Lung (tissue), 12 donors: Measurements from ENCODE around the gene ABR. TPM values are rescaled to one million over a fixed set of nuclear protein-coding genes. Genes with fewer than 3 reads are reported as not detected.
A peak's percentile ranks its signal among the peaks of the same experiment; 100 is the strongest.

Experiments used
- ATAC-seq: fragments of 200-7000 bp; cut with Tn5 transposase; one replicate; pipeline ENCODE4 v1.9.1; 2020; ENCODE audit warnings: moderate number of reproducible peaks; ENCODE audit not compliant: insufficient read depth, low FRiP score
- DNase-seq, 3 donors: peaks; one replicate each; pipeline ENCODE4 v3.0.0-alpha.2; 2013 to 2017
- H3K27ac ChIP-seq, 2 donors: one replicate each; pipeline ENCODE4 v1.5.1; 2013; ENCODE audit warnings: mild to moderate bottlenecking in 2 of 2, moderate library complexity in 2 of 2, control low read depth in 1 of 2, inconsistent platforms in 1 of 2, low read depth in 1 of 2, low read length in 1 of 2
- H3K27me3 ChIP-seq, 3 donors: one replicate each; pipeline ENCODE4 v1.5.1; 2013; ENCODE audit warnings: low read length in 2 of 3; ENCODE audit not compliant: control insufficient read depth in 3 of 3, insufficient read depth in 3 of 3
- H3K36me3 ChIP-seq, 4 donors: one replicate each; pipeline ENCODE4 v1.5.1; 2013; ENCODE audit warnings: low read length in 4 of 4, mild to moderate bottlenecking in 1 of 4, moderate library complexity in 1 of 4; ENCODE audit not compliant: control insufficient read depth in 4 of 4, insufficient read depth in 4 of 4
- H3K4me1 ChIP-seq, 5 donors: one replicate each; pipeline ENCODE4 v1.5.1; 2013; ENCODE audit warnings: low read length in 5 of 5, mild to moderate bottlenecking in 2 of 5, moderate library complexity in 1 of 5; ENCODE audit not compliant: control insufficient read depth in 5 of 5, insufficient read depth in 5 of 5
- H3K4me3 ChIP-seq: one replicate; pipeline ENCODE4 v1.5.1; 2013; ENCODE audit warnings: mild to moderate bottlenecking, control low read depth, moderate library complexity
- H3K9ac ChIP-seq, 2 donors: one replicate each; pipeline ENCODE4 v1.5.1; 2013; ENCODE audit warnings: low read length in 2 of 2, control low read depth in 1 of 2; ENCODE audit not compliant: insufficient read depth in 1 of 2
- H3K9me3 ChIP-seq, 4 donors: one replicate each; pipeline ENCODE4 v1.5.1; 2013; ENCODE audit warnings: low read length in 3 of 4, mild to moderate bottlenecking in 1 of 4, moderate library complexity in 1 of 4; ENCODE audit not compliant: control insufficient read depth in 4 of 4, insufficient read depth in 3 of 4
- CTCF ChIP-seq: IDR thresholded peaks from 2 replicates; pipeline ENCODE4 v1.5.1; 2012; ENCODE audit warnings: mild to moderate bottlenecking; ENCODE audit errors: control extremely low read depth, extremely low read depth
- WGBS, 2 donors: extraction: QIAGEN DNeasy Blood & Tissue Kit; methylation state at CpG; one replicate each; pipeline ENCODE4 v1.1.7; 2013; 5-methylcytosine and 5-hydroxymethylcytosine counted together
- polyA plus RNA-seq, 2 donors: library from polyadenylated mRNA; stranded (reverse); fragments of 200-250 nt; gene quantifications; one replicate each; pipeline ENCODE4 v1.2.1, GENCODE V29; 2013
- total RNA-seq, 2 donors: library from RNA; depleted of rRNA in 1 of 2; stranded (reverse); fragments of >200 nt in 1 of 2; gene quantifications; one replicate each; pipeline ENCODE4 v1.2.1, GENCODE V29; 2014 to 2021
- donor health status: control.
- donor health status: control.
- donor health status: Bipolar disorder and iron deficiency.
- donor health status: healthy.
- donor health status: DM: yes; HTN: yes; CAD: no.

ABR gene
- total and polyA plus RNA-seq, 4 donors, result 54.8 to 187 (median 70.2) TPM

GRCh38 chr17:1095853-1096173 lies 84.0 kb downstream of the ABR start:
- ATAC-seq (no peak), DNase-seq (no peak)
- H3K27me3 ChIP-seq, result no peaks in the 10 kb centered on the region
- peaks cover 3 to 33% (median 21%) of the 10 kb centered on the region in 4 donors for H3K36me3 ChIP-seq
- H3K4me1 ChIP-seq, result peaks cover 0 to 24% (median 6%) of the 10 kb centered on the region in 5 donors
- no peak overlapping the region for H3K9ac ChIP-seq
- peak overlapping the region; percentile 14 to 81 for H3K27ac ChIP-seq
- WGBS, 2 donors, result 24 to 55% methylated on average over 8 of the region's 8 CpGs
- no peaks in the 10 kb centered on the region for H3K9me3 ChIP-seq
- TF ChIP-seq CTCF, result no peak
- no peak overlapping the region for H3K4me3 ChIP-seq

- peak overlapping the region; percentile 14 to 81 for H3K27ac ChIP-seq
- H3K9me3 ChIP-seq, result no peaks in the 10 kb centered on the region
- no peak overlapping the region for H3K4me3 ChIP-seq
- no peak for TF ChIP-seq CTCF
- H3K9ac ChIP-seq, result no peak overlapping the region
- 35 to 58% methylated on average over 31 of the region's 31 CpGs for WGBS, 2 donors
- H3K36me3 ChIP-seq, result peaks cover 5 to 37% (median 23%) of the 10 kb centered on the region in 4 donors
- H3K4me1 ChIP-seq, result peaks cover 0 to 29% (median 6%) of the 10 kb centered on the region in 5 donors
- ATAC-seq, result peak; percentile 51
- H3K27me3 ChIP-seq, result no peaks in the 10 kb centered on the region
- peak in 1 of 3 donors; percentile 32 for DNase-seq
Measured at GRCh38 chr17:1095090-1095852, 84.5 kb downstream of the ABR start.

- H3K9ac ChIP-seq, result no peak overlapping the region
- H3K27ac ChIP-seq, result peak overlapping the region in 1 of 2 donors; percentile 81
Measured at GRCh38 chr17:1094591-1094990, 85.2 kb downstream of the ABR start.

More at GRCh38 chr17:1094591-1094990, 85.2 kb downstream of the ABR start:
- WGBS, 2 donors, result 92 to 95% methylated on average over 6 of the region's 6 CpGs
- DNase-seq (no peak), ATAC-seq (no peak)
- TF ChIP-seq CTCF, result no peak
- Histone ChIP-seq H3K9me3 (no peaks in the 10 kb centered on the region), H3K4me1 (peaks cover 0 to 34% (median 9%) of the 10 kb centered on the region in 5 donors), H3K36me3 (peaks cover 5 to 38% (median 23%) of the 10 kb centered on the region in 4 donors), H3K27me3 (no peaks in the 10 kb centered on the region), H3K4me3 (no peak overlapping the region)
